ENCODE data around the gene PRKCQ.

PRKCQ gene

DNA sequence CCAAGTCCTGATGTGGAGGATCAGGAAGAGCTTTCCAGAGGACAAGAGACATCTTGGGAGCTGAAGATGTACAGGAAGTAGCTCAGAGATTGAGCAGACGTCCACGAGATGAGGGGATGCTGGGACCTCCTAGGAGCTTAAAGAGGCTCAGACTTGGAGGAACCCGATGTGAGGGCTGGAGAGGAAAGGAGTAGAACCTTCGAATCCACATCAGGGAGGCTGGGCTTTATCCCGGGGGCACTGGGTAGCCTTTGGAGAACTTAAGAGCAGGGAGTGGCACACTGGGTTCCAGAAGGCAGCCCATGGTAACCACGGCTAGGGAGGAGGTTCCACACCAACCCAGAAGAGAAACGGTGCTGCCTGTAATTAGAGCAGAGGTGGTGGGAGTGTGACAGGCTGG lies 10.8 kb downstream of the PRKCQ start:
- no peak for DNase-seq

DNA sequence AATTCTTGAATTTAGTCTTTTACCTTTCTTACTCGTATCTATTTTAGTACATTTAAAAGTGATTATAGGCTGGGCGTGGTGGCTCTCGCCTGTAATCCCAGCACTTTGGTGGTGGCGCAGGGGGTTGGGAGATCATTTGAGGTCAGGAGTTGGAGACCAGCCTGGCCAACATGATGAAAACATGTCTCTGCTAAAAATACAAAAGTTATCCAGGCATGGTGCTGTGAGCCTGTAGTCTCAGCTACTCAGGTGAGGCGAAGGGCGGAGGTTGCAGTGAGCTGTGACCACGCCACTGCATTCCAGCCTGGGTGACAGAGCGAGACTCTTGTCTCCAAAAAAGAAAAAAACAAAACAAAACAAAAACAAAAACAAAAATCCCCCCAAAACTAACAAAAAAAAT lies 12.2 kb downstream of the PRKCQ start:
- DNase-seq: no peak

DNA sequence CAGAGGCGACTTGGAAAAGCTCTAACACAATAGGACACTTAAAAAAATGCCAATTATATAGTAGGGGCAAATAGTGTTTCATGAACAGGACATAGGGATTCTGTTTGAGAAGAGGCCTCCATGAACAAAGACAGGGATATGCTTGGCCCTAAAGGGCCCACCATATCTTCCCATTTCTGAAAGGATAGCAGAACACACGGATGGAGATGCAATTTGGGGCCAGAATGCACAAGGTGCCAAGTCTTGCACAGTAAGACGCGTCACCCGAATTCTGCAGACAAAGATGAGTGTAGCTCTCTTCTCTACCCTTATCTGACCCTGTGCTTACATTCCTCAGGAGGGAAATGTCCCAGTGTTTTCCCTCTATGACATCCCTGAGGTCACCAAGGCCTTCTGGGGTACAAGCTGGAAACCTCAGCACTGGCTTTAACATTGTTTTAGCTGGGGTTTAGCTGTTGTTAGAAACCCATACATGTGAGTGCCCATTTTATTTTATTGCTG lies 12.8 kb downstream of the PRKCQ start:
- no peak for DNase-seq

DNA sequence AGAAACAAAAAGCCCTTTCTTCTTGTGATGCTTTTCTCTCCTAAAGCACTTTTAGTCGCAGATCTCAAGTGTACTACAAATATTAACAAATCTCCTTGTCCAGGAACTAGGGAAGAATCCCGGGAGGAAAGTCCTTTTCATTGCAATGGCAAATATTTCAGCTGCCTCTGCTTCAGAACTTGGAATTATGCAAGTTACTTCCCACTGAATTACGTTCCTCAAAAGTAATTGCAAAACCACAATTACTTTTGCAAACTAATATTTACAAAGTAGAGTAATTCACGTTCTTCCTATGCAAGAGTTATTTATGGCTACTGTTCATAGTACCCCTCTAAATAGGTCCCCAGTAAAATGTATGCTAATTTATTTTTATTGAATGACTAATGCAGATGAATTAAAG lies 14.5 kb downstream of the PRKCQ start:
- DNase-seq: no peak

DNA sequence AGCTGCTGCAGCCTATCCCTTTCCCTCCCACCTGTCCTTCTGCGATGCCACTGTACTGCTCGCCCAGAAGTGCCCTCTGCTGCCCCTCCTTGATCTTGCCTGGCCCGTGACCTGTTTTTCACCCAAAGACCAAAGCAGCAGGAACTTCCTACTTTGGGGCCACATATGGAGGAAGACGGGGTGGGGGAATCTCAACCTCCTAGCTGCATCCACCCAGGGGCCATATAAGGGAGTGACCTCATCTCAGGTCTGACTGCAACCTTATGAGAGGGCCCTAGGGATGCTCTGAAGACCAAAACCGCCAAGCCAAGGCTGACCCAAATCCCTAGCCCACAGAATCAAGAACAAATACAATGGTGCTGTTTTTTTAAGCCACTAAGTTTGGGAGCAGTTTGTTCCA lies 15.7 kb downstream of the PRKCQ start:
- no peak for DNase-seq

DNA sequence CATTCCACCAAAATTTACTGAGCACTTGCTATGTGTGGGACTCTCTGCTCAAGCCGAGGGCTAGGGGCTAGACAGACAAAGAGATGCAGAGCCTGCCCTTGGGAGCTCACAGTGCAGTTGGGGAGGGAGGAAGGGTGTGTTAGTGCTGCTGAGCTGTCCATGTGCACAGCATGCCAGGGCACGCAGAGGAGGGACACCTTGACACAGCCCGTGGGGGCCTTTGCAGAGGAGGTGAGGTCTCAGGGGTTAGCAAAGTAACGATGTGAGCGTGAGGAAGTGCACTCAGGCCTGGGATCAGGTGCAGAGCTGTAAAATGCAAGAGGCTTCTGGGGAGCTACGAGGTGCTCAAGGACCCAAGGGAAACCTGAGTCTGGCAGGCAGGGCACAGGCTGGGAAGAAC lies 16.3 kb downstream of the PRKCQ start:
- DNase-seq: no peak

DNA sequence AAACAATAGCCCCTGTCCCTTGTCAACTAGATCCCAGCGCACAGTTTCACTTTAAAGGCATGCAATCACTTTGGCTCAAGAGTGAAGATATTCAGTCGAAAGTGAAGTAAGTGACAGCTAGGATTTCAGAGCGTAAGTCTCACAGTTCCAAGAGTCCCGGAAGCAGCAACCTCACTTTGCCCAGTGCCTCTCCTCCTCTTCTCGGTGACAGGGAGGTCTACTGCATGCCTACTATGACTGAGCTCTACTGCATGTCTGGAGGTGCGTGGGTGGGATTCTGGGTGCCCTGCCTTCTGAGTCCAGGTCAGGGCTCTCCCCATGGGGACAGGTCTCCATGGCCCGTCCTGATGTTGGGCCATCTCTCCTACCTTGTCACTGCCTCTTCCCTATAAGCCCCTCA lies 17.0 kb downstream of the PRKCQ start:
- no peak for DNase-seq

DNA sequence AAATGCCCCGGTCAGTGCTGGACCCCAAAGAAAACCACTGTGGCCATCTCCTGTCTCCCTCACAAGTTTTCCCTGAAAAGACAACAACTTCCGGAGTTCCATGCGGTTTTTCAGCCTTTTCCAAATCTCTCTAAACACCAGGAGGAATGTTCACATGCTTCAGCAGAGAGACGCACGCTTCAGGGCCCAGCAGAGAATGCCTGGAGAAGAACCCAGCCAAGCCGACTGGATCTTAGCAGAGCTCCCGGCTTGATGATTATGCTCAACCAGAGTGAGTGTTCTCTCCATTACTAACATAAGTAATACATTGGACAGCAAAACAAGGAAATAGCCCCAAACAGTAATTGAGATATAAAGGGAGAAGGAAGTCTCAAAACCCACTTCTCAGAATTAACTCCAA lies 17.9 kb downstream of the PRKCQ start:
- DNase-seq: no peak

DNA sequence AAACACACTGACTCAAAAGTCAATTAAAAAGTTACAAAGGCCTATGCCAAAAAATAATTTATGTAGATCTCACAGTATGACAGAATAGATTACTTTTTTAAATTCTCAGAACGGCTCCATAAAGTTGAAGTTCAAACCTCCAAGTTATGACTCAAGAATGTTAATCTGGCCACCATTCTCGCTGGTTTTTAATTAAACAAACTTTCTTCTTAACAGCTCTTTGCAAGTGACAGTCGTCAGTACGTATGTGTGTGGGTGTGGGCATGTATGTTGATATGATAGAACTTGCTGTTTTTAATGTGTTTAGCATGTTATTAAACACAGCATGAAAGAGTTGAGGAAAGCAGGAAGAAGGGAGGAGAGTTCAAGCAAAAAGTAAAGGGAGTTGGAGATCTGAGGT lies 18.5 kb downstream of the PRKCQ start:
- no peak for DNase-seq

DNA sequence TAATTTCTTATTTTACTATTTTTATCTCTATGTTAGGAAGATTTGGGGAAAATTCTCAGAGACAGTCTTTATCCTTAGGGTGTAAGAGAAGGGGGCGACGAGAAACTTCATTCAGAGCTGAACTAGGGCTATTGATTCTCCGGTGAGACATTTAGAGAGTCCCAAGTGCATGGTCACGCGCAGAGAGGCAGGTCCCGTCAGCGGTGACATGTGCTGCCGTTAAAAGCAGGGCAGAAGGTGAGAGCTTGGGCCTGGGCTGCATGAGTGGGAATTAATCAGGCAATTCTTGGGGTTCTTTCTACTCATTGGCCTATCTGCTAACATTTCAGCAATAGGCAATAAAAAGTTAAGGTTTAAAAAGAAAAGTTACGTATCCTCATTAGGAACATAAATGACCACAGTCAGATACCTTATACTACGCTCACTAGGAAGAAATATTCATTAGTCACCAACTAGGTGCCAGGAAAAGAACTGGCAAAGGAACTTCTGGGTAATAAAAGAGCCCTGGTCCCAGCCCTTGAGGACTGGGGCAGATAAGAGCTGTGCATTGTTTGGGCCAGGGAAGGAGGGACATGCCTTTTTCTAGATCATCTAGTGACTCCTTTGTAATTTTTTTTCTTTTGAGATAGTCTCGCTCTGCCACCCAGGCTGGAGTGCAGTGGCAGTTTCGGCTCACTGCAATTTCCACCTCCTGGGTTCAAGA lies 21.2 kb downstream of the PRKCQ start:
- DNase-seq: no peak

DNA sequence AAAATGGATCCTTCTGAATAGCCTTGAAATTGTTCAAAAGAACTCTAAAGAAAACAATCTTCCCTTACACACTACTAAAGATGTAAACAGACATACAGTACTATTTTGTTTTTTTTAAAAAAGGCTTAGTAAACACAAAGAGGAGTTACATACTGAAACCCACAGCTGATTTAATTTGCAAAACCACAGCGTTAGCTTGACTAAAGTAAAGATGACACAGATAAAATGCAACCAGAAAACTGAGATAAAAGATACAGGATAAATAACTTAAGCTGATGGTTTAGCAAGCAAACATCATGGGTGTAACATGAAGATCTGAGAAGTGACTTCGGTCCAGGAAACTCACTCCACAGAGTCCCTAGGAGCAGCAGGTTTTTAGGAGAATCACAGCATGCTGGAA lies 21.8 kb downstream of the PRKCQ start:
- DNase-seq: no peak

DNA sequence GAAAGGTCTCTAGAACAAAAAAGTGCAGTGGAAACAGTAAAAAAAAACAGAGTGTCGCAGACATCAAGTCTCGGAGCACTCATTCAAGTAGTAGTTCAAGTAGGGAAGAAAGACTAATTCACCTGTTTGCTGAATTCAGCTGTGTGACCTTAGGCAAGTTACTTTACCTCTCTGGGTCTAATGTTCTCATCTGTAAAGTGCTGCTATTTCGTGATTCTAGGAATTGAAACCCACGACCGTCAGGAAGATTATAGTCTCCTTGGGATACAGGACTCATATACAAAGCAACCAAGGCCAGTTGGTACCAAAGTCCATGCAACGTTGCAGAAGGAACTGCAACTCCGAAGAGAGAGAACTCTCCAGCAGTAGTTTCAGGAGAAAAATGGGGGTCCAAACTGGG lies 26.1 kb downstream of the PRKCQ start:
- no peak for DNase-seq

DNA sequence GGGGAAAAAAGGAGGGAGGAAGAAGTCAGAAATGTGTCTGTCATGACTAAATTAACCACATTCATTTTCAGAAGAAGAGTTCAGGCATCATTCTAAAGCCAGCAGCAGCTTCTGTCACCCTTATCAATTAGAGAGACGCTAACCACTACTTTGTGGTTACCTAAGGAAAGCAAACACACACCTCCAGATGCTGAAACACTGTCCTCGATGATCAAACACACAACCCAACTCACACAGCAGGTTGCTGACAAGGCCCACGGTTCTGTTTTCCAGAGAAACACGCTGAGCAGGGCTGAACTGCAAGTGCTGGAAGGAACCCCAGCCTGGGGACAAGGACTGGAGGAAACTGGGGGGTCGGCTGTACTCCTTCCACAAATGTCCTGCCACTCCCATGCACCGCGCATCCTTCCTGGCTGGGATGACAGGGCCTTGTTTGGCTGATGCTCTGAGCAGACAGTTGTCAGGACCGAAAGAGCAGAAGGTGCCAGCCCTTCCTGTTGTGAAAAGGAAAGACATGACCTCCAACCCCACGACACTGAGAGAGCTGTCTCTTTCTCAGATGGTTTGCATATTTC lies 36.6 kb downstream of the PRKCQ start:
- no peak for DNase-seq

DNA sequence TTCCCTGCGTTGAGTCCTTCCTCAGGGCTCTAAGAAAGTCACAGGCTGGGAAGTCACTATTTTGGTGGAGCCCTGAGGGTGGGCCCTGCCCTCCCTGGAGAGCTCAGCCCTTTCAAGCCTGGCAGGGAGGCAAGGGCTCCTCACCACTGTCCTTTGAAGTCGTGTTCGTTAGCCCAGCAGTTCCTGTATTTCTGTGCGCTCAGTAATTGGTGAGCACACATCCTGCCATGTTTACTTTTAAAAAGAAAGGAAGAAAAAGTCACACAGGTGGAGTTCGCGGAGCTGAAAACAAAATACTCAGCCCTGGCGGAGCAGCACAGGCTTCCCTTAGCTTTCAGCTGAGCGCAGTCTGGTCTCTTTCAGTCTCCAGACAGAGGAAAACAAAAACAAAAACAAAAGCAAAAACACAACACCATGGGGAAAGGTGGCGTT lies 37.1 kb downstream of the PRKCQ start:
- DNase-seq: no peak

DNA sequence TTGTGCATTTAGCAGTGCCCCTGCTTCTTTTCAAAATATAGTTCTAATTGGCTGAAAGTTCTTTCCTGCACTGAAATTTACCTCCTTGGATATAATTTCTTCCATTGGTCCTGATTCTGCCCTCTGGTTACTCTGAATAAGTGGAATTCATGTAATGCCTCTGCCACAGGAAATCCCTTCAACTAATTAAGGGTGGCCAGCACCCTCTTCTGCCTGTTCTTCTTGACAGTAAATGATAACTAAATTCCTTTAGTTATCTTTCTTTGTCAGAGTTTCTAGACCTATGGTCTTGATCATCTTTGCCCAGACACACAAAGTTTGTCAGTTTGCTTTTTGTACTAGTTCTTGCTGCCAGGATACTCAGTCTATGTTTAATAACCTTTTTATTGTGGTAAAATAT lies 40.2 kb downstream of the PRKCQ start:
- DNase-seq: no peak

DNA sequence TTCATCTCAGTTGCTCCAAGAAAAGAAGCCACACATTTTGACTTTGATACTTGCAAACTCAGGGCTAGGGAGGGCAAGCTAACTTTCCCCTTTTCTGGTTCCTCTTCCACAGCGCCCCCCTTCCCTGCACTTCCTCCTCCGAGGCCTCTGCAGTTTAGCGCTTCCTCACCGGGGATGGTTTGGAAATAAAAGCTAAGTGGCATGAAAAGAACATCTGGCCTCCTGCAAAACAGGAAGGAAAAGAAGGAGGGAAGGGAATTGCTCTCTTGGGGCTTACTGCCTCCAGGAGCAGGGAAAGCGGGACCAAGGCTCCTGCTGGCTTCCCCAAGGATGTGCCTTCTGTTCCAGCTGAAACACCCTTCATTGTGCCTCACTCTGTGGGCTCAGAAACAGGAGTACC lies 42.3 kb downstream of the PRKCQ start:
- peak in 2 of 56 donors; percentile 11 to 20 for DNase-seq

DNA sequence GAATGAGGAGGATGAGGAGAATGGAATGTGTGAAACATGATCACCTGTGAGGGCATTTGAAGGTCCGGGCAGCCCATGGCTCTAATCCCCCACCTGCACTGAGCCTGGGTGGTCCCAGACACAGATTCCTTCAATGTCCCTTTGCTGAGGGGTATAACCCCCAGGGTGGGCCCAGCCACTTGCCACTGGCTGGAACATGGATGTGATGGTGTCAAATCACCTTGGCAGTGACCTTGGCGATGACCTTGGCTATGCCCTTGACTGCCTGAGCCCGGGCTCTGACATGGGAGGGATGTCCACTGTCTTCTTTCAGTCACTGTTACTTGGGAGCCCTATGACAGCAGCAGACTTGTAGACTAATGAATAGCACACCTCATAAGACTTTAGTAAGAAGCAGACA lies 44.0 kb downstream of the PRKCQ start:
- DNase-seq: no peak

DNA sequence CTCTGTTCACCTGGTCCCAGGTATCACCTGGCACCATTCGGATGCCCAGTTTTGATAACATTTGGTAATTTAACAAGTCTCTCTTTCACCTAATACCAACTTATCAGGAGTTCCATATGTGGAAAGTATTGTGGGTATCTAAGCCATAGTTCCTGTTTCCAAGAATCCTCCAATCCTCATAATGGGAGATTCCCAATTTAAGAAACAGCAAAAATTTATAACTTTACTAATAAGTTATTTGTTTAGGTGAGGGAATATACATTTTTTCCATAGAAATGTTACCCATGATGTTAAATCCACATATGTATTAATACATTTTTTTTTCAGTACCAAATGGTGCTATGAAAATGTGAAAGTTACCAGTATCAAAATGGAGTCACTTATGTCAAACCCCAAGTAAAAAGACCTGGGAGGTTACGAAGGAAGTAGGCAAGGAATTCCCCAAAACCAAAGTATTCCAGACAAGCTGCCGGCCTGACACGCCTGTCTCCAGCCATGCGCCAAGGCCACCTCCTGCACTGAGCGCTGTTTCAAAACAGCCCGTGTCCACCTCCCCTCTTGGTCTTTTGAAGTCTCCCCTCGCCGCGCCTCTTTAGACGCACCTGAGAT lies 44.8 kb downstream of the PRKCQ start:
- no peak for DNase-seq

DNA sequence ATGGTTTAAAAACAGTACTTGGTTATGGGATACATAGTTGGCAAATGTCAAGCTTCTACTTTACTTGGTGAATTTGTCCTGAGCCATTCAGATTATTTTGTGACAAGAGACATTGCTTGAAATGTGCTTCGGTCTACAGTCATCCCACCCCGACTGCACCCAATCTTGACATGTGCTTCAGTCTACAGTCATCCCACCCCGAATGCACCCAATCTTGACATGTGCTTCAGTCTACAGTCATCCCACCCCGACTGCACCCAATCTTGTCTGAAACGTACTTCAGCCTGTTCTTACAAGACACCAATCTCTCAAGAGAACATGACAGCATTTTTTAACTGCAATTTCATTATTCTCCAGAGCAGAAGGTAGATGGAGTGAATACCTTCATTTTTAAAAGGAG lies 47.8 kb downstream of the PRKCQ start:
- no peak for DNase-seq

DNA sequence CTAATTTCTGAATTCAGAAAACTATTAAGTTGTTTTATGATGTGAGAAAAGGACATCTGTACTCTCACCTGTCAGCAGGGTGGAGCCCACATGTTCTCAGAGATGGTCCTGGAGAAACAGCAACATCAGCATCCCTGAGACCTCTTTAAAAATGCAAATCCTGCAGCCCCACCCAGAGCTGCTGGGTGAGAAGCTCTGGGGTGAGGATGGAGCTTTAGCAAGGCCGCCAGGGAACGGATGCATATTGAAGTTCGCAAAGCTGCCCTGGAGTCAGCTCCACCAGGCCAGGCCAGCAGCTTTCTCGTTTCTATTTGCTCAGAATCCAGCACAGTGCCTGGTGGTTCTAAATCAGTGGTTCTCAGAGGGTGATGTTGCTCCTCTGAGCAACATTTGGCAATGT lies 49.1 kb downstream of the PRKCQ start:
- DNase-seq: no peak

DNA sequence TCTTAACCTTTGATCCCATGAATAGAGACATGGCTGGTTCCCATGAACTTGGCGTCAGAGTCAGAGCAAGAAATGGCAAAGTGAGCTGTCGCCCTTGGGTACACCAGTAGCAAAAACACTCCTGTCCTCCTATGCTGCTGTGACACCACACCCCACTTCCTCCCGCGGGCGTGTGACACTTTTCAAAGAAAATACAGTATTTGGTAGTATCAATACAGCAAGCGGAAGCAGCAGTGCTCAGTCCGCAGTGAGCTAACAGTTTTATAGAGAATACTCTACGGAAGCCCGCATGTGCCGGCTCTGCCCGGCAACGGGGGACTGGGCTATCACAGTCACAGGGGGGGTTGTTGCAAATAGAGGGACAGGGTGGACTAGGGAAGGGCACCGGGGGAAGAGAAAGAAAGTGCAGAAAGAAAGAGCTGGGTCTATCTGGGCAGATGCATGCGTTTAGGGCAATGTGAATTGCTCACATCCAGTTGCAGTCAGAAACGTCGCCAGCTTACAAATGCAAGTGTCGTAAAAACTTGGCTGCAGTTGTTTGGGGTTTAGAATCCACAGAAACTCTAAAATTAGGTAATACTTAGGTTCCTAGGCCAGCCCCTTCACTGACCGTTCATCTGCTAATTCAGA lies 49.8 kb downstream of the PRKCQ start:
- DNase-seq: no peak

DNA sequence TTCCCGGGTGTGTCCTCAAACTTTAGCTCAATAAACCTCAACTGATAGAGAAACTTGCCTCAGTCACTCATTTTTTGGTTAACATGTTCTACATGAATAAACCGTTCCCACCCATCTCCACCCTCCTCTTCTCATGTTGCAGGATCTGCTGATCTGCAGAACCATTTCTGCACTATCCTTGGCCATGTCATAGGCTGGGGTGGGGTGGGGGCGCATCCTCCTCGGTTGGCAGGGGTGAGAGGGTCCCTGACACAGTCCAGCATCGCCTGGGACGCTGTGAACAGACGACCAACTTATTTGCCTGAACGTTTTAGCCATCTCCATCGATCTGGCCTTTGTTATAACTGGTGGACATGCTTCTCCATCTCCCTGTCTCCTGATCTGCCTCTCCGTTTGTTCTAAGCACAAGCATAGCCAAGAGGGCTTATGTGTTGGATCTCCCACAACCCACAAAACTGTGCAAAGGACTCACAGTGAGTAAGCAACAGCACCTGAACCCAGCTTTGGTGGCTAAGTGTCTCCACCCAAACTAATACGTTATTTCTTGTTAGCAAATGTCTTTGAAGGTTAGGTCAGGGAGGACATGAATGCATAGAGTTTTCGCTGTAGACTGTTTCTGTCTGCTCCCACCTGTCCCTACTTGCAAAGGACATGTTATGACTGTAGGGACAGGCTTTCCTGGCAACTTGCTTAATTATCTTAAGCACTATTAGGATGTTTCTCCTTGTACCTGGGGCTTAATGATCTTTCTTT lies 51.7 kb downstream of the PRKCQ start:
- no peak for DNase-seq
